CD4-positive, alpha-beta T cell (primary cell): Measurements from ENCODE around the gene CCSAP. TPM values are rescaled to one million over a fixed set of nuclear protein-coding genes. Genes with fewer than 3 reads are reported as not detected.

ENCODE experiments used
- ATAC-seq: fragments of 200-7000 bp; cut with Tn5 transposase; one replicate; pipeline ENCODE4 v1.10.0; 2022; ENCODE audit warnings: mild to moderate bottlenecking; ENCODE audit not compliant: poor library complexity
- CTCF ChIA-PET: fragments of 350-600 bp; sonication (Branson Sonifier 250); formaldehyde crosslinking; loops from one replicate; lab custom pipeline; 2021; ENCODE audit warnings: antibody characterized with exemption, inconsistent platforms; lab: Charles Lee
- POLR2A ChIA-PET: fragments of 350-600 bp; sonication (Branson Sonifier 250); formaldehyde crosslinking; loops from one replicate; lab custom pipeline; 2021; ENCODE audit warnings: antibody characterized with exemption, inconsistent platforms; lab: Charles Lee
- DNase-seq, 14 experiments: peaks; one replicate each; pipeline ENCODE4 v3.0.0-alpha.2; 2013 to 2020; ENCODE audit warnings: mixed read lengths in 2 of 14
- H3K27ac ChIP-seq, 2 donors: one replicate each; pipeline versions ENCODE4 v1.5.1 to v1.7.0; 2013; ENCODE audit warnings: low read length in 2 of 2, low read depth in 1 of 2, mild to moderate bottlenecking in 1 of 2
- H3K27me3 ChIP-seq, 2 experiments: 1 replicate in 1 of 2; 2 replicates in 1 of 2; pipeline versions ENCODE4 v1.6.1 to v1.7.0; 2013; ENCODE audit warnings: low read length in 2 of 2, control low read depth in 1 of 2, mild to moderate bottlenecking in 1 of 2, moderate library complexity in 1 of 2; ENCODE audit not compliant: insufficient read depth in 2 of 2, control insufficient read depth in 1 of 2
- H3K36me3 ChIP-seq: one replicate; pipeline ENCODE4 v1.6.1; 2013; ENCODE audit warnings: low read length, control low read depth; ENCODE audit not compliant: insufficient read depth
- H3K4me1 ChIP-seq: one replicate; pipeline ENCODE4 v1.6.1; 2013; ENCODE audit warnings: low read length, control low read depth; ENCODE audit not compliant: insufficient read depth
- H3K4me3 ChIP-seq: one replicate; pipeline ENCODE4 v1.5.1; 2013; ENCODE audit warnings: mild to moderate bottlenecking, low read length, moderate library complexity
- H3K9me3 ChIP-seq, 2 experiments: 1 replicate in 1 of 2; 2 replicates in 1 of 2; pipeline versions ENCODE4 v1.6.1 to v1.7.0; 2013; ENCODE audit warnings: low read length in 2 of 2, mild to moderate bottlenecking in 2 of 2, control low read depth in 1 of 2, moderate library complexity in 1 of 2; ENCODE audit not compliant: control insufficient read depth in 1 of 2, insufficient read depth in 1 of 2
- H3K27ac Mint-ChIP-seq: one replicate; pipeline ENCODE4 v1.8.0; 2020; ENCODE audit warnings: mixed read lengths
- H3K27me3 Mint-ChIP-seq: one replicate; pipeline ENCODE4 v1.8.0; 2021; ENCODE audit warnings: mixed read lengths
- H3K36me3 Mint-ChIP-seq: one replicate; pipeline ENCODE4 v1.8.0; 2021; ENCODE audit warnings: low read depth, mixed read lengths
- H3K4me1 Mint-ChIP-seq: one replicate; pipeline ENCODE4 v1.8.0; 2021; ENCODE audit warnings: low read depth, mixed read lengths
- H3K4me3 Mint-ChIP-seq: one replicate; pipeline ENCODE4 v1.8.0; 2020; ENCODE audit warnings: mild to moderate bottlenecking, mixed read lengths
- H3K9me3 Mint-ChIP-seq: one replicate; pipeline ENCODE4 v1.8.0; 2020; ENCODE audit warnings: mixed read lengths
- CTCF ChIP-seq: fragments of 200-600 bp; IDR thresholded peaks from one replicate; pipeline ENCODE4 v1.8.0; 2022; ENCODE audit warnings: antibody characterized with exemption, mild to moderate bottlenecking
- intact Hi-C, 2 experiments: fragments of 100-400 bp; cut with DNase I in 1 of 2; cut with micrococcal nuclease in 1 of 2; formaldehyde crosslinking; loops; one replicate each; pipeline versions ENCODE4 v1.15.1 to v1.9.0; 2023 to 2025; cut with DNase I, micrococcal nuclease
- total RNA-seq, 174 experiments: library from RNA in 2 of 174; stranded (reverse) in 2 of 174; gene quantifications; one replicate each; pipeline ENCODE4 v1.2.3 and lab custom pipeline; 2021 to 2026

The CCSAP gene
- total RNA-seq, 2 experiments from 2014 or later: 14.3 to 15.2 TPM

DNA sequence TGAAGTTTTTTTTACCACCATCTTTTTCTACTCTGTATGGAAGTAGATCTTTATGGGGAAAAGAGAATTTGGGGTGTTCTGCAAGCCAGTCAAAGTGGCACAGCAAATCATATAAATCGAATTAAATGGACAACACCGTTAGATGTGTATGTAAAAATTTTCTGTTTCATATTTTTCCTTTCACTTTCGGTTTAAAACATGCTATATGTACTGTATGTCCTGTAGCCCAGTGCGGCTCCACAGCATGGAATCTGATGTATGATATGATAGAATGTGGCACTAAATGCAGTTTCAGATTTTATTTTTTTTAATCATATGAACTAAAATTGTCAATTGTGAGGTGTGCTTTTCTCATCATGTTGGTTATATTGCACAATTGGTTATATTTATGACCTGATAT is 39.0 kb downstream of the CCSAP start:
- H3K4me3 Mint-ChIP-seq: no peak overlapping the region
- Histone ChIP-seq H3K27me3 (no peaks in the 10 kb centered on the region), H3K36me3 (peaks cover 51% of the 10 kb centered on the region), H3K9me3 (no peaks in the 10 kb centered on the region), H3K4me1 (no peaks in the 10 kb centered on the region), H3K4me3 (no peak overlapping the region), H3K27ac (no peak overlapping the region)
- peaks cover 81% of the 10 kb centered on the region for H3K36me3 Mint-ChIP-seq
- no peaks in the 10 kb centered on the region for H3K9me3 Mint-ChIP-seq
- ATAC-seq (no peak), DNase-seq (peak in 1 of 14 experiments; percentile 18)
- no peaks in the 10 kb centered on the region for H3K27me3 Mint-ChIP-seq
- H3K27ac Mint-ChIP-seq: peak overlapping the region; percentile 15
- no peaks in the 10 kb centered on the region for H3K4me1 Mint-ChIP-seq
- TF ChIP-seq CTCF: no peak
- CTCF ChIA-PET: no interaction called here
- POLR2A ChIA-PET: no interaction called here
- intact Hi-C loops: no loop called here

DNA sequence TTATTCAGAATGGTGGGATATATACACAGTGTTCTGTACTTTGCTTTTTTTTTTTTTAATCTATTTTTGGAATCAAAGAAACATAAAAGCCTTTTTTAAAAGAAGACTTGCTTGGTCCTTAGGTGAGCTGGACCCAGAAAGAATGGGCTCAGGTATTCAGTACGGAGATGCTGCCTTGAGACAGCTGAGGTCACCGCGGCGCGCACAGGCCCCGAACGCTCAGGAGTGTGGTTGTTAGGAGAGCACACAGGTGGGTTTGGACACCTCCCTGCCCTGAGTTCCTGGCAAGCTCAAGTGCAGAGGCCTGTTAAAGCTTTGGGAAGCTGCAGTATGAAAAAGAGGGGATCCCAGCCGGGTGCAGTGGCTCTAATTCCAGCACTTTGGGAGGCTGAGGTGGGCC is 40.1 kb downstream of the CCSAP start:
- no peaks in the 10 kb centered on the region for H3K4me1 ChIP-seq
- H3K27ac ChIP-seq: no peak overlapping the region
- Mint-ChIP-seq H3K36me3 (peaks cover 79% of the 10 kb centered on the region), H3K9me3 (no peaks in the 10 kb centered on the region), H3K27me3 (no peaks in the 10 kb centered on the region), H3K27ac (no peak overlapping the region), H3K4me1 (no peaks in the 10 kb centered on the region), H3K4me3 (no peak overlapping the region)
- ChIA-PET POLR2A (no interaction called here), CTCF (no interaction called here)
- no peak for ATAC-seq
- intact Hi-C loops: no loop called here
- no peaks in the 10 kb centered on the region for H3K27me3 ChIP-seq
- no peak for TF ChIP-seq CTCF
- H3K36me3 ChIP-seq: peaks cover 53% of the 10 kb centered on the region
- no peak overlapping the region for H3K4me3 ChIP-seq
- DNase-seq: no peak
- H3K9me3 ChIP-seq: no peaks in the 10 kb centered on the region

GRCh38 chr1:229300099-229300757 is 42.6 kb downstream of the CCSAP start:
- Mint-ChIP-seq H3K27me3 (no peaks in the 10 kb centered on the region), H3K9me3 (no peaks in the 10 kb centered on the region), H3K4me3 (no peak overlapping the region), H3K27ac (no peak overlapping the region), H3K4me1 (no peaks in the 10 kb centered on the region), H3K36me3 (peaks cover 87% of the 10 kb centered on the region)
- ChIA-PET POLR2A (no interaction called here), CTCF (no interaction called here)
- TF ChIP-seq CTCF: no peak
- H3K4me3 ChIP-seq: no peak overlapping the region
- ATAC-seq (no peak), DNase-seq (no peak)
- H3K36me3 ChIP-seq: peaks cover 58% of the 10 kb centered on the region
- H3K9me3 ChIP-seq: no peaks in the 10 kb centered on the region
- no peaks in the 10 kb centered on the region for H3K4me1 ChIP-seq
- no peaks in the 10 kb centered on the region for H3K27me3 ChIP-seq
- intact Hi-C loops: no loop called here
- H3K27ac ChIP-seq: no peak overlapping the region
